Liver (tissue), 9 donors: ENCODE results near the gene MRPL54. TPM values are rescaled to one million over a fixed set of nuclear protein-coding genes. Genes with fewer than 3 reads are reported as not detected.

Experiments
- DNase-seq: peaks from one replicate; pipeline ENCODE4 v3.0.0-alpha.2; 2017; ENCODE audit warnings: low spot score
- H3K27ac ChIP-seq, 2 donors: one replicate each; pipeline ENCODE4 v1.7.0; 2013; ENCODE audit warnings: inconsistent platforms in 2 of 2, low read length in 2 of 2, control low read depth in 1 of 2, low read depth in 1 of 2, mild to moderate bottlenecking in 1 of 2
- H3K27me3 ChIP-seq, 4 donors: one replicate each; pipeline versions ENCODE4 v1.6.1 to v1.7.0; 2013; ENCODE audit warnings: low read length in 3 of 4, inconsistent platforms in 1 of 4, mild to moderate bottlenecking in 1 of 4, moderate library complexity in 1 of 4; ENCODE audit not compliant: control insufficient read depth in 4 of 4, insufficient read depth in 4 of 4
- H3K36me3 ChIP-seq, 4 donors: one replicate each; pipeline versions ENCODE4 v1.6.1 to v1.7.0; 2013; ENCODE audit warnings: low read length in 3 of 4, mild to moderate bottlenecking in 3 of 4, low read depth in 1 of 4, moderate library complexity in 1 of 4; ENCODE audit not compliant: control insufficient read depth in 4 of 4, insufficient read depth in 3 of 4
- H3K4me1 ChIP-seq, 4 donors: one replicate each; pipeline versions ENCODE4 v1.6.1 to v1.7.0; 2013; ENCODE audit warnings: low read length in 3 of 4, mild to moderate bottlenecking in 3 of 4, moderate library complexity in 1 of 4; ENCODE audit not compliant: control insufficient read depth in 4 of 4, insufficient read depth in 4 of 4
- H3K4me3 ChIP-seq, 3 donors: one replicate each; pipeline versions ENCODE4 v1.6.1 to v1.7.0; 2013; ENCODE audit warnings: low read length in 3 of 3, control low read depth in 1 of 3, low read depth in 1 of 3, mild to moderate bottlenecking in 1 of 3
- H3K9ac ChIP-seq, 2 donors: one replicate each; pipeline ENCODE4 v1.7.0; 2013; ENCODE audit warnings: low read length in 2 of 2, mild to moderate bottlenecking in 2 of 2, moderate library complexity in 2 of 2, control low read depth in 1 of 2, low read depth in 1 of 2
- H3K9me3 ChIP-seq, 4 donors: one replicate each; pipeline versions ENCODE4 v1.6.1 to v1.7.0; 2013; ENCODE audit warnings: low read length in 3 of 4; ENCODE audit not compliant: control insufficient read depth in 4 of 4
- CTCF ChIP-seq: fragments of 150-350 bp; IDR thresholded peaks from 2 replicates; pipeline ENCODE4 v1.5.1; 2017; ENCODE audit warnings: improper control_type of control experiment, low read depth, low read length; ENCODE audit not compliant: missing input control
- EGR1 ChIP-seq, 2 donors: IDR thresholded peaks; 2 replicates each; pipeline ENCODE4 v1.6.1; 2016 to 2018; ENCODE audit warnings: antibody characterized with exemption in 2 of 2, low read depth in 2 of 2
- FOXA1 ChIP-seq: IDR thresholded peaks from 2 replicates; pipeline ENCODE4 v1.6.1; 2016; ENCODE audit warnings: antibody characterized with exemption
- FOXA2 ChIP-seq: IDR thresholded peaks from 2 replicates; pipeline ENCODE4 v1.6.1; 2016; ENCODE audit warnings: antibody characterized with exemption
- GABPA ChIP-seq, 2 donors: IDR thresholded peaks in 1 of 2; conservative IDR thresholded peaks in 1 of 2; 2 replicates each; pipeline ENCODE4 v1.6.1; 2016; ENCODE audit warnings: antibody characterized with exemption in 2 of 2, mild to moderate bottlenecking in 1 of 2, moderate library complexity in 1 of 2
- HNF4A ChIP-seq, 2 donors: conservative IDR thresholded peaks; 2 replicates each; pipeline ENCODE4 v1.6.1; 2016; ENCODE audit warnings: antibody characterized with exemption in 2 of 2, mild to moderate bottlenecking in 2 of 2
- HNF4G ChIP-seq: IDR thresholded peaks from 2 replicates; pipeline ENCODE4 v1.6.1; 2016; ENCODE audit warnings: antibody characterized with exemption
- JUND ChIP-seq, 2 donors: IDR thresholded peaks; 2 replicates each; pipeline ENCODE4 v1.6.1; 2016; ENCODE audit warnings: antibody characterized with exemption in 2 of 2
- NR2F2 ChIP-seq: IDR thresholded peaks from 2 replicates; pipeline ENCODE4 v1.6.1; 2016; ENCODE audit warnings: antibody characterized with exemption
- RAD21 ChIP-seq, 2 donors: IDR thresholded peaks; 2 replicates each; pipeline ENCODE4 v1.6.1; 2016; ENCODE audit warnings: antibody characterized with exemption in 2 of 2, mild to moderate bottlenecking in 2 of 2
- RXRA ChIP-seq, 2 donors: IDR thresholded peaks; 2 replicates each; pipeline ENCODE4 v1.6.1; 2017 to 2018; ENCODE audit warnings: antibody characterized with exemption in 2 of 2, mild to moderate bottlenecking in 1 of 2
- SP1 ChIP-seq: IDR thresholded peaks from 2 replicates; pipeline ENCODE4 v1.6.1; 2018; ENCODE audit warnings: antibody characterized with exemption, mild to moderate bottlenecking
- TAF1 ChIP-seq: conservative IDR thresholded peaks from 2 replicates; pipeline ENCODE4 v1.6.1; 2016; ENCODE audit warnings: antibody characterized with exemption, mild to moderate bottlenecking
- YY1 ChIP-seq: IDR thresholded peaks from 2 replicates; pipeline ENCODE4 v1.6.1; 2016; ENCODE audit warnings: antibody characterized with exemption, mild to moderate bottlenecking
- ZBTB33 ChIP-seq: IDR thresholded peaks from 2 replicates; pipeline ENCODE4 v1.6.1; 2016; ENCODE audit warnings: antibody characterized with exemption
- WGBS: extraction: QIAGEN DNeasy Blood & Tissue Kit; methylation state at CpG from one replicate; pipeline ENCODE4 v1.1.7; 2013; 5-methylcytosine and 5-hydroxymethylcytosine counted together
- polyA plus RNA-seq, 2 donors: library from polyadenylated mRNA; stranded (reverse) in 1 of 2; unstranded in 1 of 2; fragments of 200-250 nt in 1 of 2; fragments of >200 nt in 1 of 2; fragmentation: Nextera tagmentation in 1 of 2; extraction: Ambion mirVana in 1 of 2; gene quantifications; one replicate each; pipeline versions ENCODE4 v1.2.1 to v1.2.3, GENCODE V29; 2013 to 2015
- total RNA-seq, 2 donors: library from RNA; depleted of rRNA; stranded (reverse); fragments of >200 nt; gene quantifications; one replicate each; pipeline ENCODE4 v1.2.3, GENCODE V29; 2014
- TF ChIP-seq, protein P1 (sequence below): IDR thresholded peaks from 2 replicates; pipeline ENCODE4 v1.6.1; 2016; ENCODE audit warnings: antibody characterized with exemption
- TF ChIP-seq, protein P2 (sequence below): IDR thresholded peaks from 2 replicates; pipeline ENCODE4 v1.6.1; 2016; ENCODE audit warnings: antibody characterized with exemption
- TF ChIP-seq, protein P3 (sequence below): IDR thresholded peaks from 2 replicates; pipeline ENCODE4 v1.6.1; 2016; ENCODE audit warnings: antibody characterized with exemption, mild to moderate bottlenecking
- donor health status: healthy.
- donor health status: healthy.
- donor health status: healthy.
- donor health status: healthy.
- donor health status: healthy.

Gene MRPL54
- total and polyA plus RNA-seq, 4 donors, result 25.1 to 109 (median 42.9) TPM

GRCh38 chr19:3788996-3789778 lies 26.7 kb downstream of the MRPL54 start (continued):
- no peak for TF ChIP-seq ZBTB33

DNA sequence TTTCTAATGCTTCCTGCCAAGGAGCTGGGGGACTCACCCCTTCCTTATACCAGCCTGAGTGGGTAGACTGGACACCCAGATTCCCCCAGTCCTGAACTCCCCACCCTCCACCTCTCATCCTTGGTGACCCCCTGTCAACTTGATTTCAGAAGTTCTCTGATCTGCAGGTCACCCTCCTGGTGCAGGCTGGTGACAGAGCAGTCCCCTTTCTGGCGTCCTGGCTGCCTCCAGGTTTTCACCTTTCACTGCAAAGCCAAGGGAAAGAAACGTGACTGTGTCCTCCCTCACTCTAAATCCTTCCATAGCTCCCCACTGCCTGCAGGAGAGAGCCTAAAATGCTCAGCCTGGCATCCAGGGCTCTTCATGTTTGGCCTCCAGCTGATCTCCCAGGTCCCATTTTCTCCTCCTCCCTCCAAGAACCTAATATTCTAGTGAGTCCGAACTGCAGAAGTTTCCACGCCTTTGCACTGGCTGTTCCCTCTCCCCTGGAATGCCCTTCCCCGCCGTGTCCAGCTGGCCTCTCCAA lies 27.8 kb downstream of the MRPL54 start:
- no peak overlapping the region for H3K4me3 ChIP-seq
- H3K9ac ChIP-seq, result no peak overlapping the region
- DNase-seq, result no peak
- peaks cover 0 to 4% (median 0%) of the 10 kb centered on the region in 4 donors for H3K27me3 ChIP-seq
- no peaks in the 10 kb centered on the region for H3K36me3 ChIP-seq
- H3K4me1 ChIP-seq, result peaks cover 0 to 7% (median 1%) of the 10 kb centered on the region in 4 donors
- WGBS, result 64% methylated on average over 6 of the region's 6 CpGs
- TF ChIP-seq NR2F2, result no peak
- TF ChIP-seq, protein P1, sequence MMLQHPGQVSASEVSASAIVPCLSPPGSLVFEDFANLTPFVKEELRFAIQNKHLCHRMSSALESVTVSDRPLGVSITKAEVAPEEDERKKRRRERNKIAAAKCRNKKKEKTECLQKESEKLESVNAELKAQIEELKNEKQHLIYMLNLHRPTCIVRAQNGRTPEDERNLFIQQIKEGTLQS, result no peak
- no peak for TF ChIP-seq TAF1
- no peak for TF ChIP-seq GABPA (IDR thresholded peaks at IDR 0.05 in 1 of 2, conservative IDR thresholded peaks at IDR 0.05 in 1 of 2)
- TF ChIP-seq RXRA (IDR thresholded peaks at IDR 0.05), result no peak
- TF ChIP-seq YY1, result no peak
- no peak for TF ChIP-seq CTCF
- no peak for TF ChIP-seq SP1
- TF ChIP-seq HNF4A (conservative IDR thresholded peaks at IDR 0.05), result no peak
- TF ChIP-seq, protein P2, sequence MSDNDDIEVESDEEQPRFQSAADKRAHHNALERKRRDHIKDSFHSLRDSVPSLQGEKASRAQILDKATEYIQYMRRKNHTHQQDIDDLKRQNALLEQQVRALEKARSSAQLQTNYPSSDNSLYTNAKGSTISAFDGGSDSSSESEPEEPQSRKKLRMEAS, result no peak
- TF ChIP-seq RAD21 (IDR thresholded peaks at IDR 0.05), result no peak
- TF ChIP-seq HNF4G, result no peak
- TF ChIP-seq, protein P3, sequence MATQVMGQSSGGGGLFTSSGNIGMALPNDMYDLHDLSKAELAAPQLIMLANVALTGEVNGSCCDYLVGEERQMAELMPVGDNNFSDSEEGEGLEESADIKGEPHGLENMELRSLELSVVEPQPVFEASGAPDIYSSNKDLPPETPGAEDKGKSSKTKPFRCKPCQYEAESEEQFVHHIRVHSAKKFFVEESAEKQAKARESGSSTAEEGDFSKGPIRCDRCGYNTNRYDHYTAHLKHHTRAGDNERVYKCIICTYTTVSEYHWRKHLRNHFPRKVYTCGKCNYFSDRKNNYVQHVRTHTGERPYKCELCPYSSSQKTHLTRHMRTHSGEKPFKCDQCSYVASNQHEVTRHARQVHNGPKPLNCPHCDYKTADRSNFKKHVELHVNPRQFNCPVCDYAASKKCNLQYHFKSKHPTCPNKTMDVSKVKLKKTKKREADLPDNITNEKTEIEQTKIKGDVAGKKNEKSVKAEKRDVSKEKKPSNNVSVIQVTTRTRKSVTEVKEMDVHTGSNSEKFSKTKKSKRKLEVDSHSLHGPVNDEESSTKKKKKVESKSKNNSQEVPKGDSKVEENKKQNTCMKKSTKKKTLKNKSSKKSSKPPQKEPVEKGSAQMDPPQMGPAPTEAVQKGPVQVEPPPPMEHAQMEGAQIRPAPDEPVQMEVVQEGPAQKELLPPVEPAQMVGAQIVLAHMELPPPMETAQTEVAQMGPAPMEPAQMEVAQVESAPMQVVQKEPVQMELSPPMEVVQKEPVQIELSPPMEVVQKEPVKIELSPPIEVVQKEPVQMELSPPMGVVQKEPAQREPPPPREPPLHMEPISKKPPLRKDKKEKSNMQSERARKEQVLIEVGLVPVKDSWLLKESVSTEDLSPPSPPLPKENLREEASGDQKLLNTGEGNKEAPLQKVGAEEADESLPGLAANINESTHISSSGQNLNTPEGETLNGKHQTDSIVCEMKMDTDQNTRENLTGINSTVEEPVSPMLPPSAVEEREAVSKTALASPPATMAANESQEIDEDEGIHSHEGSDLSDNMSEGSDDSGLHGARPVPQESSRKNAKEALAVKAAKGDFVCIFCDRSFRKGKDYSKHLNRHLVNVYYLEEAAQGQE, result no peak
- TF ChIP-seq ZBTB33, result no peak
- no peak for TF ChIP-seq FOXA2
- TF ChIP-seq FOXA1, result no peak
- no peak for TF ChIP-seq EGR1 (IDR thresholded peaks at IDR 0.05; ENCODE audit: low read depth in 2 of 2)
- TF ChIP-seq JUND (IDR thresholded peaks at IDR 0.05), result no peak
- peaks cover 0 to 2% (median 0%) of the 10 kb centered on the region in 4 donors for H3K9me3 ChIP-seq
- H3K27ac ChIP-seq, result no peak overlapping the region
